Fibroblast of mammary gland (primary cell): ENCODE measurements around the gene TMSB15C.
A peak's percentile ranks its signal among the peaks of the same experiment; 100 is the strongest.

Experiments used
- DNase-seq: peaks from one replicate; pipeline ENCODE4 v3.0.0-alpha.2; 2010; ENCODE audit warnings: low read depth
- H3K4me3 ChIP-seq: 2 replicates; pipeline ENCODE4 v1.5.1; 2011; ENCODE audit warnings: low read depth, mild to moderate bottlenecking, low read length, moderate library complexity; ENCODE audit not compliant: control insufficient read depth
- CTCF ChIP-seq: conservative IDR thresholded peaks from 2 replicates; pipeline ENCODE4 v1.5.1; 2011; ENCODE audit warnings: low read depth, low read length, inconsistent platforms; ENCODE audit not compliant: control insufficient read depth, insufficient read depth

The TMSB15C gene

DNA sequence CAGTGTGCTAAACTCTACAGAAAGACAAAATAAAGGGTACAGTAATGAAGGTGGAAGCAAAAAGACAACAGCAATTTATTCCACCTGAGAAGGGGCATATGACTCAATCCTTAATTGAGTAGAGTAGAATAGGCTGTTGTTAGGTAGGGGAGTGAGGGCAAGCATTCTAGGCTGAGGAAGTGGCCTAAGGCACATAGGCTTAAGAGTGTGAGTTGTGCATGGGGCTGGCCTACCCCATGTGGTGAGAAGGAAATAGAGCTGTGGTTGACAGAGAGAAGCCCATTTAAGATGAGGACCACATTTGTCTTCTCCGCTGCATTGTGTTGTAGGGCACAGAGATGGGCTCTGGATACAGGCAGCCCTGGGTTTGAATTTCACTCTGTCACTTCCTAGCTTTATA lies 32.9 kb upstream of the TMSB15C start:
- no peak for DNase-seq
- no peak for TF ChIP-seq CTCF
- no peak overlapping the region for H3K4me3 ChIP-seq

- TF ChIP-seq CTCF: no peak
- no peak for DNase-seq
- no peak overlapping the region for H3K4me3 ChIP-seq
Observed at GRCh38 chrX:104105330-104106262, 29.6 kb upstream of the TMSB15C start.

GRCh38 chrX:104104676-104105075 lies 28.6 kb upstream of the TMSB15C start:
- DNase-seq: no peak
- no peak for TF ChIP-seq CTCF
- no peak overlapping the region for H3K4me3 ChIP-seq

DNA sequence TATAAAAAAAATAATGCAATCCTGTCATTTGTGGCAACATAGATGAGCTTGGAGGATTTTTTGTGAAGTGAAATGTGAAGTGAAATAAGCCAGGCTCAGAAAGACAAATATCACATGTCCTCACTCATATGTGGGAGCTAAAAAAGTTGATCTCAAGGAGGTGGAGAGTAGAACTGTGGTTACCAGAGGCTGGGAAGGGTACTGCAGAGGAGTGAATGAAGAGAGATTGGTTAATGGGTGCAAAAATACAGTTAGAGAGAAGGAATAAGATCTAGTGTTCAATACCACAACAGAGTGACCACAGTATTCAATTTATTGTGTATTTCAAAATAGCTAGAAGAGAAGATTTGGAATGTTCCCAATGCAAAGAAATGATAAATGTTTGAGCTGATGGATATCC lies 22.9 kb upstream of the TMSB15C start:
- DNase-seq: no peak
- no peak for TF ChIP-seq CTCF
- no peak overlapping the region for H3K4me3 ChIP-seq

DNA sequence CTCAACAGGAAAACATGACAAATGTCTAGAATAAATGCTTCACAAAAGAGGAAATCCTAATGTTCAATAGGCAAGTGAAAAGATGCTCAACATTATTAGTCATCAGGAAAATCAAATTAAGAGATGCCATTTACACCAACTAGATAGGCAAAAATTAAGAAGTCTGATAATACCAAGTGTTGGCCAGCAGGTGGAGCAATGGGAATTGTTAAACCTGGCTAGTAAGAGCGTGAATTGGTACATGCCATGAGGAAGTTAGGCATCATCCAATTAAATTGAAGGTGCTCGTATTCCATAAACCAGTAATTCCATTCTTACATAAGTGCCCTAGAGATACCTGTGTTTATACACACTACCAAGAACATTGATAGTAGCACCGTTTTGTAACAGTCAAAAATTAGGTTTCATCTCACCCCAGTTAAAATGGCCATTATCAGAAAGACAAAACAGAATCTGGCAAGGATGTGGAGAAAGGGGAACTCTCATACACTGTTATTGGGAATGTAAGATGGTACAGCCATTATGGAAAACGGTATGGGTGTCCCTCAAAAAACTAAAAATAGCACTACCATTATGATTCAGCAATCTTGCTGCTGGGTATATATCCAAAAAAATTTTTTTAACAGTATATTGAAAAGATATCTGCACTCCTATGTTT lies 22.2 kb upstream of the TMSB15C start:
- no peak overlapping the region for H3K4me3 ChIP-seq
- peak; percentile 72 for TF ChIP-seq CTCF
- DNase-seq: peak; percentile 77

DNA sequence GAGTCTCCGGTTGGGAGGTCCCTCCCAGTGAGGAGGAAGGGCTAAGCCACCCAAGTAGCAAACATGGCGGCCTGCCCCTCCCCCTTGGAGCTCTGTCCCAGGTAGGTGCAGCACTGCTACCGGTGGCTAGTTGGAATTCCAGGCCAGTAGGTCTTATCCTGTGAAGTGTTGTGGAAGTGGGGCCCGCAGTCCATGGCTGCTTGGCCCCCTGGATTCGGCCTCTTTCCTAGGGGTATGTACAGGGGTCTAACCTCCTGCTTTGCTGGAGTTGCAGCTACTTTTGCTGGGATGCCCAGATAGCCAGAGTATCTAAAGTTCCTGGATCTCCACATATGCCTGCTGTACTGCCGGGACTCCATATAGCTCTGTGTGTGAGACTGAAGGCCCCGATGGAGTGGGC lies 9.9 kb upstream of the TMSB15C start:
- no peak for DNase-seq
- TF ChIP-seq CTCF: no peak
- H3K4me3 ChIP-seq: no peak overlapping the region
